ENCODE results near the gene GDPGP1.

GRCh38 chr15:90227336-90227735 is 6.7 kb upstream of the GDPGP1 start:
- TF ChIP-seq, protein P1, sequence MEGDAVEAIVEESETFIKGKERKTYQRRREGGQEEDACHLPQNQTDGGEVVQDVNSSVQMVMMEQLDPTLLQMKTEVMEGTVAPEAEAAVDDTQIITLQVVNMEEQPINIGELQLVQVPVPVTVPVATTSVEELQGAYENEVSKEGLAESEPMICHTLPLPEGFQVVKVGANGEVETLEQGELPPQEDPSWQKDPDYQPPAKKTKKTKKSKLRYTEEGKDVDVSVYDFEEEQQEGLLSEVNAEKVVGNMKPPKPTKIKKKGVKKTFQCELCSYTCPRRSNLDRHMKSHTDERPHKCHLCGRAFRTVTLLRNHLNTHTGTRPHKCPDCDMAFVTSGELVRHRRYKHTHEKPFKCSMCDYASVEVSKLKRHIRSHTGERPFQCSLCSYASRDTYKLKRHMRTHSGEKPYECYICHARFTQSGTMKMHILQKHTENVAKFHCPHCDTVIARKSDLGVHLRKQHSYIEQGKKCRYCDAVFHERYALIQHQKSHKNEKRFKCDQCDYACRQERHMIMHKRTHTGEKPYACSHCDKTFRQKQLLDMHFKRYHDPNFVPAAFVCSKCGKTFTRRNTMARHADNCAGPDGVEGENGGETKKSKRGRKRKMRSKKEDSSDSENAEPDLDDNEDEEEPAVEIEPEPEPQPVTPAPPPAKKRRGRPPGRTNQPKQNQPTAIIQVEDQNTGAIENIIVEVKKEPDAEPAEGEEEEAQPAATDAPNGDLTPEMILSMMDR (IDR thresholded peaks at IDR 0.05 in 2 of 3, conservative IDR thresholded peaks at IDR 0.05 in 1 of 3; ENCODE audit: borderline replicate concordance in 1 of 3, insufficient read depth in 1 of 3, low read depth in 2 of 3, low read length in 2 of 3): no peak
- TF ChIP-seq EZH2 (IDR thresholded peaks at IDR 0.05): no peak
- no peak for TF ChIP-seq REST (IDR thresholded peaks at IDR 0.05; ENCODE audit: low read depth)
- TF ChIP-seq YY1 (IDR thresholded peaks at IDR 0.05; ENCODE audit: extremely low read depth, insufficient replicate concordance, low read depth, low read length): no peak

Measured in HCT116 (cell line).